GM18868 (cell line): ENCODE measurements around the gene CYP1A2.
"Not testable (repeated sequence)": the region's sequence is repeated elsewhere in the genome, so short reads cannot be mapped to it uniquely, and the experiment has no call there.

Experiments used
- ATAC-seq: cut with Tn5 transposase; IDR thresholded peaks from one replicate; pipeline ENCODE4 v1.9.1; 2021; ENCODE audit warnings: mild to moderate bottlenecking, moderate library complexity; ENCODE audit not compliant: unreplicated experiment

Gene CYP1A2, protein sequence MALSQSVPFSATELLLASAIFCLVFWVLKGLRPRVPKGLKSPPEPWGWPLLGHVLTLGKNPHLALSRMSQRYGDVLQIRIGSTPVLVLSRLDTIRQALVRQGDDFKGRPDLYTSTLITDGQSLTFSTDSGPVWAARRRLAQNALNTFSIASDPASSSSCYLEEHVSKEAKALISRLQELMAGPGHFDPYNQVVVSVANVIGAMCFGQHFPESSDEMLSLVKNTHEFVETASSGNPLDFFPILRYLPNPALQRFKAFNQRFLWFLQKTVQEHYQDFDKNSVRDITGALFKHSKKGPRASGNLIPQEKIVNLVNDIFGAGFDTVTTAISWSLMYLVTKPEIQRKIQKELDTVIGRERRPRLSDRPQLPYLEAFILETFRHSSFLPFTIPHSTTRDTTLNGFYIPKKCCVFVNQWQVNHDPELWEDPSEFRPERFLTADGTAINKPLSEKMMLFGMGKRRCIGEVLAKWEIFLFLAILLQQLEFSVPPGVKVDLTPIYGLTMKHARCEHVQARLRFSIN

DNA sequence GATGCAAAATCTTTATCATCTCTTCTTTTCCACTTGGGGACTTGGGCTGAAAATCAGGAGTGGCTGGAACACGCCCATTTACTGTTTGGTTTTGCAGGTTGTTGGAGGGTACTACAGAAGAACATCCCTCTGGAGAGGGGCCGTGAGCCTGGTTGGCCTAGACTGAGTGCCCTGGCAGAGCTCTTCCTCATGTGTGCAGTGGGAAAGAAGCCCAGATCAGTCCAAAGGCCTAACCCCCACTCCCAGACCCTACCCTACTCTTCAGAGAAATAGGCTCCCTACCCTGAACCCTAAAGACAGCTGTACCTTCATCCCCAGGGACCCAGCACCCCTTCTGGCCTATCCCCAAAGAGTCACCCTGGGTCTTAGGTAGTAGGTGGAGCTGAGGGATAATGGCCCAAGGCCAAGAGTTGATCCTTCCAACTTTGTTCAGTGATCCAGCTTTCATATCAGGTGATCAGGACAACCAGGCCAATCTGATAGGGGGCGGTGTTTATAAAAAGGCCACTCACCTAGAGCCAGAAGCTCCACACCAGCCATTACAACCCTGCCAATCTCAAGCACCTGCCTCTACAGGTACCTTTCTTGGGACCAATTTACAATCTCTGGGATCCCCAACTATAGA, at the start of gene CYP1A2:
TSS of gene CYP1A2 (plus strand) at position 524 of the 625 bp plus-strand sequence. CDS start 894 bp downstream, outside the sequence.
- ATAC-seq: no peak

DNA sequence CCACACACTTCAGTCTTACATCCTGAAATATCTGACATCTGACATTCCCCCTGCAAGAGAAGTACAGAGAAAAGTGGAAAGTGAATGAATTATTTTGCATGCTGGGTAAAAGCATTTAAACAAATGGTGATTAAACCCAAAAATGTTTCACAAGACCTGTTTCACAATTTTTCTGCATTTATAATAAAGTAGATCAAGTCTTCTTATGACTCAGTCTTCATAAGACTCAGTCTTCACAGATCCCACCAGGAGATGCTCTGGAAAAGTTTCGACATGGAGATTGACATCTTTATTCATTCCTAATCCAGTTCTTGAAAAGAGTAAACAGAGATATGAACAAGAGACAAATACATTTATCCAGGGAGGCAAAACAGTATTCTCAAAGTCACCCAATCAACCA, 39.6 kb upstream of the CYP1A2 start:
- no peak for ATAC-seq

DNA sequence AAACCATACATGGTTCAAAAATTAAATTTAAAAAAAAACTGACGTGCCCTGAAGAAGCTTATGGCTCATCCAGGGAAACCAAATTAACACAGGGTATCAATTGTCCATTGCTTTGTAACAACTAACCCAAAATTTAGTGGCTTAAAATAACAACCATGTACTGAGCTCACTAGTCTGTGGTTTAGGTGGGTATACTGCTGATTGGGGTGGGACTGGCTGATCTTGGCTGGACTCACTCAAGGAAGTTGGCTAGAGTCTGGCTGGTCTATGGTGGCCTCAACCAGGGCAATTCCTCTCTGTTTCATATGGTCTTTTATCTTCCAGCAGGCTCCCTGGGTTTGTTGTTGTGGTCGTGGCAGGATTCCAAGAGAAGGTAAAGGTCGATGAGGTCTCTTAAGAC, 38.8 kb upstream of the CYP1A2 start:
- no peak for ATAC-seq

DNA sequence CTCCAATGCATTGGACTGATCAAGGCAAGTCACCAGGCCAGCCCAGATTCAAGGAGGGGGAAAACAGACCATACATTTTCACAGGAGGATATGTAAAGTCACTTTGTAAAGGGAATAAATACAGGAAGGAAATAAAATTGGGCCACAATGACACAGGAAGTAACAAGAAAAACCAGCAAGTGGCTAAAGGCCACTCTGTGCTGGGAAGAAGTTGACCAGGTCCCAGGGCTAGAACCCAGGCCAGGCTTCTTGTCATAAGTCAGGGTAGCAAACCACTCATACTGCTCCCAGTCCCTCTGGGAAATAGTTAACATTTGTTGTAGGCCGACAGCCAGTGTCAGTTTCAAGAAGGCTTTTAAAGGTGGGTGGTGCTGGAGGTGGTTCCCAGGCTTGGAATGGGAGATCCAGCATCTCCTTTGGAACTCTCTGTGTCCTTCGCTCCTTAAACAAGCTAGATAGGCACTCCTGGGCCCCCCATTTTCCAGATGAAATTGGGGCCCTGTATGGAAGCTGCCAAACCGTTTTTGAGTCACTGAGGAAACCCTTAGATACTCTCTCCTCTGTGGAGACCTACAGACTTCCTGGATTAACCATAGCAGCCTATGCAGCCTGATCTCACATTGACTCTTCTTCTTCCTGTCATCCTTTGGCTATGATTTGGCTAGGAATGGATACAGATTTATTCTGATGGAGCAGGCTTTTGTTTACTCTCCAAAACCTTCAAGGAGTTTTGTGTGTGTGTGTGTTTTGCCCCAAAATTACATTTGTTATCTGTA, 38.1 kb upstream of the CYP1A2 start:
- no peak for ATAC-seq

DNA sequence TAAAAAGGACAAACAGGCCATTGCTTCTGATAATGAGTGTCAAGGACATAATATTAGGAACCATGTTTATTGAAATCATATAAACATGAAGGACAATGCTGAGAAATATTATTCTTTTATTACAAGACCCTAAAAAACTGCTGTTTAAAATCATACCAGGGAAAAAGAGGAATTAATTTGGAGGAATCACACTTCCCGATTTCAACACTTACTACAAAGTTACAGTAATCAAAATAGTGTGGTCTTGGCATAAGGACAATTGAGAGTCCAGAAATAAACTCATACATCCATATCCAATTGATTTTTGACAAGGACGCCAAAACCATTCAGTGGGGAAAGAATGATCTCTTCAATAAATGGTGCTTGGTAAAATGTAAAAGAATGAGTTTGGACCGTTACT, 36.3 kb upstream of the CYP1A2 start:
- ATAC-seq: no peak

DNA sequence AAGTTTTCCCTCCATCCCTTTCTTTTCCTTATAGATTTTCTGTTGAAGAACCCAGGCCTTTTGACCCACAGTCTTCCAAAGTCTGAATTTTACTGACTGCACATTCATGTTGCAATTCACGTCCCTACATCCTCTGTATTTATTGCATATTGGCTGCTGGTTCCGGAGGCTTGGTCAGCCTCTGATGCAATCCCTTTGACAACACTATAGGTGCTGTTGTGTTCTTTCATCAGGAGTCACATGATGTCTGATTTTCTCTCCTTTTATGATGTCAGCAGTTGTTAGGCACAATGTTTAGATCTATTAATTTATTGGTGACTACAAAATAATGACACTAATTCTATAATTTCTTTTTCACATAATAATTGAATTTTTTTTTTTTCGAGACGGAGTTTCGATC, 32.0 kb upstream of the CYP1A2 start:
- no peak for ATAC-seq

DNA sequence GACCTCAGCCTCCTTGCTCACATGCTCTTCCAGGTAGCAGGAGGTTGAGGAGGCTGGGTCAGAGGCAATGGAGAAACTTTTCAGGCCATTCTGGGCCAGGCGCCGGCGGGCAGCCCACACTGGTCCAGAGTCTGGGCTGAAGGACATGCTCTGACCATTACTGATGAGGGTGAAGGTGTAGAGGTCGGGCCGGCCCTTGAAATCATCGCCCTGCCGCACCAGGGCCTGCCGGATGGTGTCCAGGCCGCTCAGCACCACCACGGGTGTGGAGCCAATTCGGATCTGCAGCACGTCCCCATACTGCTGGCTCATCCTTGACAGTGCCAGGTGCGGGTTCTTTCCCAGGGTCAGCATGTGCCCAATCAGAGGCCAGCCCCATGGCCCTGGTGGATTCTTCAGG, 26.1 kb upstream of the CYP1A2 start:
- ATAC-seq: no peak

DNA sequence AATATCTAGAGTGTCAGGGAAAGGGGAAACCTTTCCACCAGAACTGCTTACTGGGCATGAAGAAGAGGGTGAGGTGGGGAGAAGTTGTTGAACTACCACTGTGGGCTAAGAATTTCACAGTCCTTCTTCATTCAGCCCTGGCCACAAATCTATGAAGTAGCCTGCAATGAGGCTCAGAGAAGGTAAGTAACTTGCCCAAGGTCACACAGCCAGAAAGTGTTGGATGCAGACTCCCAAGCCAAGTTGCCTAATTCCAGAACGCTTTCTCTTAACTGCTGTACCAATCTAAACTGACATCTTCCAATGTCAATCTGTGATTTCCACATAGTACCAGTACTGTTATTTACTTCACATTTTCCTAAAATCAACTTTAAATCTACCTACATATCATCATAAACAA, 25.5 kb upstream of the CYP1A2 start:
- ATAC-seq: no peak

DNA sequence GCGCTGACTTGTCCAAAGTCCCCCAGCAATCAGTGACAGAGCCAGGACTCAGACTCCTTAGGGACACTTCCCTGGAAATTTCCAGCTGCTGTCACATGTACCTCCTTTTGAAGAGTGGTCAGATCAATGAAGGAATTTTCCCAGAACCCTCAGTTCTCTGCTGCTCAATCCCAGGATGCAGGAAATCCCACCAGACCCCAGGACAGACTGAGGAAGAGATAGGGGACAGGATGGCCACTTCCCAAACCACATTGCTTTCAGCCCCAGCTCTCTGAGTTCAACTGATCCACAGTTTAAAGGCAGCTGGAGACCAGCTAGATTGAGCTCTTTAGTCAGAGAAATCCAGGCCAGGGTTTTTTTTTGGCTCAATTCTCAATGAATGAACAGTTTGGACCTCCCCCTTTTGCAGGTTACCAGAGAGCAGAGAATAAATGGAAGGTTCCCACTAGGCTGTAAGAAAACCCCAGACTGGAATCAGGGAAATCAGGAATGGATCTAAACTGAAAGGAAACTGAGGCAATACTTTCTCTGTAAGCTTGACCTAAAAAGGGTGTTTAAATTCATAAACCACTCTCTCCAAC, 24.8 kb upstream of the CYP1A2 start:
- ATAC-seq: no peak

DNA sequence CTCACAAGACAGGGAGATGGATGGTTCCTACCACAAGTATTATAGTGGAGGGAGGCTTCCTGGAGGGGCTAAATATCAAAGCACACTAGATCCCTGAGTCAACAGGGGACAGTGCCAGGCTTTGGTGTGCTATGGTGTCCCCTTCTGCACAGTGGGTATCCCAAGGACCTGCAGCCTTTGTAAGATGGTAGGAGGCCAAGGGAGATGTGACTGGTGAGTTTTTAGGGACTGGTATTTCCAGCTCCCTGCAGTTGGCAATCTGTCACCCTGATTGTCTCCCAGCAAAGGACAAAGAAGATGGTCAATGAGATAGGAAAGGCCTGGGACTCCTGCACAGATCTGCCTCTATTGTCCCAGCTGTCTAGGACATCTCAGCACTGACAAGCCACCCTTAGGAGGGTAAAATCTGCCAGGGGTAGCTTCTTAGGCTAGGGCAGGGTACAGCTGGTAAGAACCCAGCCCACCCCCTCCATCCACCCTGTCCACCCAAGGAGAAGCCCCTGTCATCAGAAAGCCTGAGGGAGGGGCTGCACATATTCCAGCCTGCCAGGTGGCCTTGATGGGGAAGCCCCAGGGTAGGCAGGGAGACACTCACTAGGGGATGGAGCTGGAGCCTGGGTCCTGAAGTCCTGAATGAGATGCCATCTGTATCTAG, 23.9 kb upstream of the CYP1A2 start:
- no peak for ATAC-seq

DNA sequence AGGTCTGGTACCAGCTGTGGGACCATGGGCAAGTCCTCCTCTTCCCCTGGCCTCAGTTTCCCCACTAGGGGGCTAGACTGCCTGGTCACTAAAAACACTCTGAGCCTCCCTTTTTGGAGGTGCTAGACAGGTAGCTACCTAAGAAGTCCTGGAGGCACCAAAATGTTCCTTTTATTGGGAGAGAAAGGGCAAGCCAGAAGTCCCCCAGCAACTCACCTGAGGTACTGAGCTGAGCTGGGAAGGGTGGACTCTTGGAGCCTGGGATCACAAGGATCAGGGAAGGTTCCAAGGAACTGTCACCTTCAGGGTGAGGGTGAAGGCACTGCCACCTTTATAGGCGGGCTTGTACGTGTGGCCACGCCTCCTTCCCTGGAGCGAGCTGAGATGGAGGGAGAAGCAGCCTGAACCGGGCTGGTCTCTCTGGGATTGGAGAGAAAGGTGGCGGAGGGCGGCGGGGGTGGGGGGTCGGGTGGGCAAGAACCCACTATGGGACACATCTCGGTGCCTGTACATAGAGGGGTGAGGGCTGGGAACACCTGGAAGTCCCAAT, 23.3 kb upstream of the CYP1A2 start, which contains the start of gene CYP1A1:
TSS of gene CYP1A1 (minus strand) at position 304 of the 550 bp plus-strand sequence. CDS start 2,431 bp downstream, outside the sequence.
- ATAC-seq: no peak

DNA sequence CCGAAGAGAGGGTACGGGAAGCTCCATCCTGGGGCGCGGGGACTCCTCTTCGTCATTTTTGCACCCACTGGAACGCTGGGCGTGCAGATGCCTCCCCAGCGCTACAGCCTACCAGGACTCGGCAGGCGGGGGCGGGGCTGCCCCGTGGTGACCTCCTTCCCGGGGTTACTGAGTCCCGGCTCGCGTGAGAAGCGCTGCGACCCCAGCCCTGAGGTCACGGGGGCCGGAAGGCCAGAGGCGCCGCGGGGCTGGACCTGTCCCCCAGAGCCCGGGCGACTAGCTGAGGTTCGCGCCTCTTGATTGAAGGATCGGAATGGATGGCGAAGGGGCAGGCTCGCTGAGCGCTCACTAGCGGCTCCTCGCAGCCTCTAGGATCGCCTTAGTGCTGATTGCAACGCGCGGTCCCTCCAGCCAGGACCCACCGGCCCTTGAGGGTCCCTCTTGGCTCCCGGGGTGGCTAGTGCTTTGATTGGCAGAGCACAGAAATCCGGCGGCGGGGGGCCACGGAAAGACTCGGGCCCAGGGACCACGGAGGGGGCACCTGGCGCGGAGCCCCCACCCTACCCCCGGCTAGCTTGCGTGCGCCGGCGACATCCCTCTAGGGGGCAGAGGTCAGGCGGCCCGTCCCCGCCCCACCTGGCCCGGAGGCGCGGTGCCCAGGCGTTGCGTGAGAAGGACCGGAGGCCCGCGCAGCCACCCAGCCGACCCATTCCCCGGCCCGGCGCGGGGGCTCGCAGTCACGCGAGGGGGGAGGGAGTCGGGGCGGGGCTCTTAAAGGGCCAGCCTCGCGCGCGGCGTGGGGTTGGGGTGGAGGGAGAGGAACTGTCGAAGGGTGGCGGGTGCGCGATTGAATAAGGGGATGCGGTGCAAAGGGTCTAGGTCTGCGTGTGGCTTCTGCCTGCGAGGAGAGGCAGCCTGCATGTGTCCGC, 22.5 kb upstream of the CYP1A2 start:
- no peak for ATAC-seq

DNA sequence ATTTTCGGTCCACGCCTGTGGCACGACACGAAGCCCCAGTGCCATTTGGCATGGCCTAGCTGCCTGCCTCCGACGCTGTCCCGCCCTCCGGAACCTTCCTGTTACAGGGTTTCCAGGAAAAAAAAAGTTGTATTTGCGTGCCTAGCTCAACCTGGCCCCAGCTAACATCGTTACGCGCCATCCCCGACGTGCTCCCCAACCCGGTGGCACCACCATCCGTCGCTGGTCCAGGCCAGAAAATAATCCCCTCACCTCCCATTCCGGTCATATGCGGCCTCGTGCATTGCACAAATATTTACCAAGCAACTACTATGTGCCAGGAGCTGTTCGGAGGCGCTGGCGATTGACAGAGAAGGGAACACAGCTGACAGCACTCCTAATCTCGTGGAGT, 21.9 kb upstream of the CYP1A2 start:
- no peak for ATAC-seq

DNA sequence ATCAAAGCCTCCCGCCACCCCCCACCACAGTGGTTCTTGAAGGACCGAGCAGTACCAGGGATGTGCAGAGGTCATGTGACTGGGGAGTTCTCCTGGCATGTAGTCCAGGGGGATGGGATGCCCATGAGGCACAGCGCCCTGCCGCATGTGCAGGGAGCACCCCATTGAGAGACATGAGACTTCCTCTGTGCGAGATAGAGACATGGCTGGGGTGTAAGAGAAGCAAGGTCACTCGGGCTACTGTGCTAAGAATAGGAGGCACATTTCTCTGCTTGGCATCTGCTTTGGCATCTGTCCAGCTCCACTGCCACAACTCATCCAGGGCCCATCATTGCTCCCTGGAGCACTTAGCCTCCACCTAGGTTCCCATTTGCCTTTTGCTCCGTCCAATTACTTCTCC, 20.9 kb upstream of the CYP1A2 start:
- no peak for ATAC-seq

DNA sequence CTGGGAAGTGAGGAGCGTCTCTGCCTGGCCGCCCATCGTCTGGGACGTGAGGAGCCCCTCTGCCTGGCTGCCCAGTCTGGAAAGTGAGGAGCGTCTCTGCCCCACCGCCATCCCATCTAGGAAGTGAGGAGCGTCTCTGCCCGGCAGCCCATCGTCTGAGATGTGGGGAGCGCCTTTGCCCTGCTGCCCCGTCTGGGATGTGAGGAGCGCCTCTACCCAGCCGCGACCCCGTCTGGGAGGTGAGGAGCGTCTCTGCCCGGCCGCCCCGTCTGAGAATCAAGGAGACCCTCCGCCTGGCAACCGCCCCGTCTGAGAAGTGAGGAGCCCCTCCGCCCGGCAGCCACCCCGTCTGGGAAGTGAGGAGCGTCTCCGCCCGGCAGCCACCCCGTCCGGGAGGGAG, 19.9 kb upstream of the CYP1A2 start:
- ATAC-seq: not testable (repeated sequence)

DNA sequence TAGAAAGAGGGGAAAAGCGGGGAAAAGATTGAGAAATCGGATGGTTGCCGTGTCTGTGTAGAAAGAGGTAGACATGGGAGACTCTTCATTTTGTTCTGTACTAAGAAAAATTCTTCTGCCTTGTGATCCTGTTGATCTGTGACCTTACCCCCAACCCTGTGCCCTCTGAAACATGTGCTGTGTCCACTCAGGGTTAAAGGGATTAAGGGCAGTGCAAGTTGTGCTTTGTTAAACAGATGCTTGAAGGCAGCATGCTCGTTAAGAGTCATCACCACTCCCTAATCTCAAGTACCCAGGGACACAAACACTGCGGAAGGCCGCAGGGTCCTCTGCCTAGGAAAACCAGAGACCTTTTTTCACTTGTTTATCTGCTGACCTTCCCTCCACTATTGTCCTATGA, 19.3 kb upstream of the CYP1A2 start:
- not testable (repeated sequence) for ATAC-seq

DNA sequence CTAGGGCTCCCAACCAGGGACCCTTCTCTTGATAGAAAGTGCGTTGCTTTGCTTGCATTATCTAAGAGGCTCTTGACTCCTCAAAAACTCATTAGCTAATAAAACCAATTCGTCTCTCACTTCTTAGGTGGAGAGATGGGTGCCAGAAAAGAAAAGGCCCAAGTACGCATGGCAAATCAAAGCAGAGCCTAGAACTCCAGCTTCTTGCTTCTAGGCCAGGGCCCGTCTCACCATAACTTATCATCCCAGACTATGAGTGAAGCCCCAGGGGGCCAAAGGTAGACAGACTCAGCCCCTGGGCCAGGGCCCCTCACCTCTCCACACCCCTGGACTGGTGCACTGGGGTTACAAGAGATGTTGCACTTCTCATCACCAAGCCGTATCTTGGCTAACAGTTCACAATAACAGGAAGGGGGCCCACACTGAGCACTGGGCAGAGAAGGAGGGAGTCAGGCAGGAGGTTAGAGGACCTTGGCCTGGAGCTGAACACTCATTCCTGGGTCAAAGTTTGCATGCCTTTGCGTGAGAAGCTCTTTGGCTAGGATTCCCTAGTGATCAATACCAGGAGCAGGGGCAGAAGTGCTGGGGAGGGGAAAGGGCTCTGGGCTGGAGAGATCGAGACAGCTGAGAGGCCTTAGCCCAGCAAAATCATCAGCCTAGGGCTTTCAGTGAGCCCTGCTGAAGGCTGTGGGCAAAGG, 17.9 kb upstream of the CYP1A2 start:
- ATAC-seq: no peak

DNA sequence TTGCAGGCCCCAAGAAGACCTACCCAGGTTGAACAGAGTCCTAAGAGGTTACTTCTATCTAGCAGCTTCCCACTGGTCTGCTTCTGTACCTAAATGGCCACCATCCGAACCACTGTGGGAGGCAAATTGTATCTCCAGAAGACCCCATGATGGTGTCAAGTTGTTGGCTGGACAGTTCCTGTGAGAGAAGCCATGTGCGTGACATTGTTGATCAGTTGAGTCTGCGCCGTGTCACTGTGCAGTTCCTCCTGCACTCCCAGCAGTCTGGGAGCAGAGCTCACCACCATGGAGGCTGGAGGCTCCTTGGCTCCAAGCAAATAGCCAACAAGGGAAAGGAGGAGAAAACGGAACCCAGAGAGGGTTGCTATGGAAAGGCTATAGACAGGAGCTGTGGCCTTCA, 15.8 kb upstream of the CYP1A2 start:
- ATAC-seq: no peak

DNA sequence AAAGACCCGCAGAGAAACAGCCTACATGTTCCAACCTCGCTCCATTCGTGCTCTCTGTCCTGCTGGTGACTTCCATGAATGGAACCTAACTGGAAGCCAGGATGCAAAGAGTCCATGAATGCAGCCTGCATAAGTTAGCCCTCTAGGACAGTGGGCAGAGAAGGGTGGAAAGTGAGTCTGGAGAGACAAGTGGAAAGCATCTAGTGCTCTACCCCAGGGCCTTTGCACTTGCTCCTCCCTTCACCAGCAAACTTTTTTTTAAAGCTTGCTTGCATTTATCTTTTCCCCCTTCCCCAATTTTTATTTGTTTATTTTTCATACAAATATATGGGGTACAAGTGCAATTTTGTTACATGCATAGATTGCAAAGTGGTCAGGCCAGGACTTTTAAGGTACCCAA, 15.4 kb upstream of the CYP1A2 start:
- ATAC-seq: no peak
